ENCODE results near the gene TTLL11.

- TF ChIP-seq, protein P1, sequence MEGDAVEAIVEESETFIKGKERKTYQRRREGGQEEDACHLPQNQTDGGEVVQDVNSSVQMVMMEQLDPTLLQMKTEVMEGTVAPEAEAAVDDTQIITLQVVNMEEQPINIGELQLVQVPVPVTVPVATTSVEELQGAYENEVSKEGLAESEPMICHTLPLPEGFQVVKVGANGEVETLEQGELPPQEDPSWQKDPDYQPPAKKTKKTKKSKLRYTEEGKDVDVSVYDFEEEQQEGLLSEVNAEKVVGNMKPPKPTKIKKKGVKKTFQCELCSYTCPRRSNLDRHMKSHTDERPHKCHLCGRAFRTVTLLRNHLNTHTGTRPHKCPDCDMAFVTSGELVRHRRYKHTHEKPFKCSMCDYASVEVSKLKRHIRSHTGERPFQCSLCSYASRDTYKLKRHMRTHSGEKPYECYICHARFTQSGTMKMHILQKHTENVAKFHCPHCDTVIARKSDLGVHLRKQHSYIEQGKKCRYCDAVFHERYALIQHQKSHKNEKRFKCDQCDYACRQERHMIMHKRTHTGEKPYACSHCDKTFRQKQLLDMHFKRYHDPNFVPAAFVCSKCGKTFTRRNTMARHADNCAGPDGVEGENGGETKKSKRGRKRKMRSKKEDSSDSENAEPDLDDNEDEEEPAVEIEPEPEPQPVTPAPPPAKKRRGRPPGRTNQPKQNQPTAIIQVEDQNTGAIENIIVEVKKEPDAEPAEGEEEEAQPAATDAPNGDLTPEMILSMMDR (IDR thresholded peaks at IDR 0.05; ENCODE audit: low read depth, low read length) = no peak
- TF ChIP-seq POLR2A (IDR thresholded peaks at IDR 0.05; ENCODE audit: extremely low read depth, insufficient read length) (no peak), MYC (IDR thresholded peaks at IDR 0.05; ENCODE audit: low read depth, low read length) (no peak)
- TF ChIP-seq, protein P2, sequence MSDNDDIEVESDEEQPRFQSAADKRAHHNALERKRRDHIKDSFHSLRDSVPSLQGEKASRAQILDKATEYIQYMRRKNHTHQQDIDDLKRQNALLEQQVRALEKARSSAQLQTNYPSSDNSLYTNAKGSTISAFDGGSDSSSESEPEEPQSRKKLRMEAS (IDR thresholded peaks at IDR 0.05; ENCODE audit: low read depth, low read length) = no peak
Measured at GRCh38 chr9:121946465-121946864, 146.6 kb downstream of the TTLL11 start.
